HG02852 (cell line): Measurements from ENCODE around the gene TC2N.
A peak's percentile ranks its signal among the peaks of the same experiment; 100 is the strongest.
"Not testable (repeated sequence)": the region's sequence is repeated elsewhere in the genome, so short reads cannot be mapped to it uniquely, and the experiment has no call there.

Experiments used
- ATAC-seq: cut with Tn5 transposase; IDR thresholded peaks from one replicate; pipeline ENCODE4 v1.9.1; 2021; ENCODE audit warnings: mild to moderate bottlenecking, moderate library complexity; ENCODE audit not compliant: unreplicated experiment

Gene TC2N

DNA sequence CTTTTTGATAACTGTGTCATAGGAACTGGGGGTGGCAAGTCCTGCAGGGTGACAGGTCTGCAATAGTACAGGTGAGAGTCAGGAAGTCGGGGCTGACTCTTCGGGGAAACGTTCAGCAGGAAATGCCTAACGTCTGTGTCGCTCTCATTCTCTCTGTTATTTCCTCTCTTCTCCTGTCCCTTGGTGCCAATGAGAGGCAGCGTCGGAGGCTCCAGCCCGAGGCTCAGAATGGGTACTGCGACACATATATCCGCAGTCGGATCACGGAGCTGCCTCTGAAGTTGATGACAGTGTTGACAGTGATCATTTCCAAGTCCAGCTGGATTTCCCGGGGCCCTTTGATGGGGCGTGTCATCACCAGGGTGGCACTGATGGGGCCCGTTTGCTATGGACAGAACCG lies 2.7 kb upstream of the TC2N start:
- ATAC-seq = no peak

DNA sequence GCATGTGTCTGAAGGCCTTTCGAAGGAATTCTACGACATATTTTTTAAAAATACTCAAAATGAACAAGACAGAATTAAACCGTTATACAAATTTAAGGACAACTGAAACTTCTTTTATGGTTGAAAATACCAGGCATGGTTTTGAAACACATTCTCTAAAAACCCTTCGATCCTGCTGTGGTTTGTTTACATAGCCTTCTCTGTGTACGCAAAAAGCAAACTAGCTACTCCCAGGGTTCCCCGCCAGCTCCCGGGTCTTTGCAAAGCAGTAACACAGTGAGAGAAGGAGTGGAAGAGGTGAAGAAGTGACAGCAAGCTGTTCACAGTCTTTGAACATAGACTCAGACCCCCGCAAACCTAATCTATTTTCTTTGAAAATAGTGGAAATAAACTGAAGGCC lies 2.2 kb upstream of the TC2N start:
- no peak for ATAC-seq

DNA sequence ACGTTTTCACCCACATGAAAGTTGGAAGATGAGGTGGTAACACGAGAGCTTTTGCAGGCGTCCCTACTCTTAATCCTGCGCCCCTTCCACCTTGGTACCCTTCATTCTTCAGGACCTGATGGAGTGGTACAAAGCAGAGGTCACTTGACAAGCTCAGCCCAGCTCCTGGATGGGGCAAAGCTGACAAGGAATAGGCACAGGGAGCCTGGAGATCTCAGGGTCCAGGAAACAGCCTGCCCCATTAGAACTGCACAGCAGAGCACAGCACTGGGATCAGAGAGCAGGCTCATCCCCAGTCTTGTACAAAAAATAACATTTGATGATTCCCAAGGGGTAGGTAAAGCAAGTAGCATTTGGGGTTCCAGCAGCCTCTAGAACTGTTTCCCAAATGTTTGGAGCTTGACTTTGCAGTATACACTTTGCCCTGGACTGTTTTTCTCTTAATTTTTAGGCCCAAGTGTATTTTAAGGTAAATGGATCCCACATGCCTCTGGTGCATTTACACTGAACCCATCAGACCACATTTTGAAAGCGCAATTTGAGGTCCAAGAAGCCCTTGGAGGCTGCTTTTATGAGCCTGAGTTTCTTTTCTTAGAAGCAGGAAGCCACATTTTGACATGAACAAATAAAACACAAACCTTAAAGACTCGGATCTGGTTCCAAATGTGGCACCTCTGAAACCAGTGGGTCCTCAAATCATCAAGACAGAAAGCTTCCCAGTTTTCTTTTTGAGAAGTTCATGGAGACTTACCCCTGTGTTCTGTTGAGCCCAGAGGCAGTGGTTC lies 633 bp downstream of the TC2N start:
- no peak for ATAC-seq

DNA sequence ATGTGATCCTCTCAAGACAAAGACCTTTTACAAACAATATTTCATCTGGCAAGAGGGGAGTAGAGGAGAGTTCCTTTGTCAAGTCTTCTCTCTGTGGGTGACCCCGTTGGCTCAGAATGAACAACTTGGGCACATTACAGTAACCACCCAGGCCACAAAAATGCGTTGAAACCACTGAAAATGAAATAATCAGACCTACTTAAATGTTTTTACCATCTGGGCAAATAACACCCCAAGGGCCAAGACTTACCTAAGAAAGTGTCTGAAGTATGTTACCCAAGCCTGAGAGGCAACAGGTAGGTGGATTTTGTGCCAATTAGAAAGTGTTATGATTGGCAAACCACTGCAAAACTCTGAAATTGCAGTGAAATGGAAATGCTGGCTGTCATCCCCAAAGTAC lies 1.3 kb downstream of the TC2N start:
- ATAC-seq = no peak

DNA sequence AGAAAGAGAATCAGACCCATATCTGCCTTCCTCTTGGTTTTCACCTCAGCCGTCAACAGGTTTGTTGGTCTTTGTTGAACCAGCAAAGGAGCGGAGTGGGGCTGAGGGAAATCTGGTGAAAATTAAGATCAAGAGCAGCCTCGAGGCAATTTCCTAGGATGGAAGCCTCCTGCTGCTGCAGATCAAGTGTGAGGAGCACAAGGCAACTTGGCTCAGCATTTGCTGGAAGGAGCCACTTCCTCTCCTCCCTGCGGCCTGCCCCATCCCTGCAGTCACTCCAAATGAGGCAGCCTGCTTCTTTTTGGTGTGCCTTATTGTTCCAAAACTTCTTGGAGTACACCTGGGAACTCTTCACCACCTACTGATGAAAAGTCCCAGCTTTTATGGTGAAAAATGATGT lies 4.9 kb downstream of the TC2N start:
- ATAC-seq = no peak

DNA sequence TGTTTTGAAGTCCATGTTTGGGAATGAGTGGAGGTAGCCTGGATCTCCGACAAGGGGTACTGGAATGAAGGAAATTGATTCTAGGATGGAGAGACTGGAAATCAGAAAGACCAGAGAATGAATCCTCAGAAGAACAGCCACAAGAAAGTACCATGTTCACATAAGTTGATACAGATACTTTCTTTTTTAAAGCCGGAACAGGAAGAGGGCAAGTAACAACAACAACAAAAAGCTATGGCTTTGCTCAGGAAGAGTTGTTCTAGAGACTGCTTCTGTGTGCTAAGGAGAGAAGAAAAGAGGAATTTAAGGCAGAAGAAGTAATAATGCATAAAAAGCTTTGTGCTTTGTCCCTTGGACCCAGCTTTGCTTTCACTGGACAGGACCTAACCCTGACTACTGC lies 6.2 kb downstream of the TC2N start:
- no peak for ATAC-seq

DNA sequence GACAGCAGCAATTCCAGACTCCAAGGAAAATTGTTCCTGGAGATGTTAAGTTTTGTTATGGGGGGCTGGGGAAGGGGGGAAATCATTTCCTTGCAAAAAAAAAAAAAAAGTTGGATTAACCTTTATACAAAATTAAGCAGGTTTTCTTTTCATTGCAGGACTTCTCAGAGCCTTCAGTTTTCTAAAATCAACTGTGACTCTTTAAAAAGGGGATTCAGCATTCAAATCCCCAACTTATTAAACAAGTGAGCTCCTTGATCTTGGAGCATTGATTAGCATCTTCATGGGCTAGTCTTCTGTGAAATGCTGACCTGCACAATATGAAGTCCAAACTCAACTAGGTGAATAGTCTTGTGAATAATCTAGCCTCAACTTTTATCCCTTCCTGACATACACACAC lies 7.1 kb downstream of the TC2N start:
- ATAC-seq = no peak

DNA sequence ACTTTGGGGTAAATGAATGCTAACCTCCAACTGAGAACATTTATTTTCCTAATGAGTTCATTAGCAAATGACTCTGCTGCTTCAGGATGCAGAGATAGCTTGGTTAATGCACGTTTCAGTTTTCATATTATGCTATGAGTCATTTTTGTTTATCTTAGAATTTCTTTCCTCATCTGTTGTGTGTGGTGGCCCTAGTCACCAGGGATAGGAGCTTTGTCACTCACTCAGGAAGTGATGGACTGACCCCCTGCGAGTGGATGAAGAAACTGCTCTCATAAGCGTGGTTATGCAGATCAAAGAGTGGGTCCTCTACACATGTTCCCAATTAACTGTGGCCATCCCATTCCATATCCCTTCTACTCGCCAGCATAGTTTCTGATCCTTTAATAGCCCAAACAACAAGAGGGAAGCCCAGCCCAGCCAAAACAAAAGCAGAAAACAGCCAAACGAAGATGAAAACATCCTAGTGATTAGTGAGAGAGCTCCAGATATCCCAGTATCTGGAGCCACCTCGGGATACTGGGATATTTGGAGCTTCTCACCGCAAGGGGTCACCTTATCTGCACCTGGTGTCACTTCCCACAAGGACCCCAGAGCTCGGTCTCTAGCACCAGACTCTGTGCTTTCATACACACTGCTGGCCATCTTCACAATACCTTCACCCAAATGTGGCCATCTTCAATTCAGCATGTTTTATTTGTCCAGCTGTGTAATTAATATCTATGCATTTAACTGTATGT lies 8.6 kb downstream of the TC2N start:
- ATAC-seq = no peak

DNA sequence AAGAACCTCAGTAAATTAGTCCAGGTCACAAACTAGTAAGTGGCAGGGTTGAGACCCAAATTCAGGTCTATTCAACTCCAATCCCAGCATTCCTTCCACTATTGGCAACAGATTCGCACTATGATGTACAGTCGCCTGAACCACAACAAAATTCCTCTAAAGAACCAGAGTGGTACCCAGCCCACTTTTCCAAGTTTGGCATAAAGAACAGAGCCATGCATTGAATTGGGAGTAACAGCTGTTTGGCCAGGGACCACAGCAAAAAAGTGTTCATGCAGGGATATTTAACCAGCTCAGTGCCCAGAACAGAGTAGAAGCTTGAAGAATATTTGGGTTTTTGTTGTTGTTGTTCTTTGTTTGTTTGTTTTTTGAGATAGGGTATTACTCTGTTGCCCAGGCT lies 9.7 kb downstream of the TC2N start:
- no peak for ATAC-seq

DNA sequence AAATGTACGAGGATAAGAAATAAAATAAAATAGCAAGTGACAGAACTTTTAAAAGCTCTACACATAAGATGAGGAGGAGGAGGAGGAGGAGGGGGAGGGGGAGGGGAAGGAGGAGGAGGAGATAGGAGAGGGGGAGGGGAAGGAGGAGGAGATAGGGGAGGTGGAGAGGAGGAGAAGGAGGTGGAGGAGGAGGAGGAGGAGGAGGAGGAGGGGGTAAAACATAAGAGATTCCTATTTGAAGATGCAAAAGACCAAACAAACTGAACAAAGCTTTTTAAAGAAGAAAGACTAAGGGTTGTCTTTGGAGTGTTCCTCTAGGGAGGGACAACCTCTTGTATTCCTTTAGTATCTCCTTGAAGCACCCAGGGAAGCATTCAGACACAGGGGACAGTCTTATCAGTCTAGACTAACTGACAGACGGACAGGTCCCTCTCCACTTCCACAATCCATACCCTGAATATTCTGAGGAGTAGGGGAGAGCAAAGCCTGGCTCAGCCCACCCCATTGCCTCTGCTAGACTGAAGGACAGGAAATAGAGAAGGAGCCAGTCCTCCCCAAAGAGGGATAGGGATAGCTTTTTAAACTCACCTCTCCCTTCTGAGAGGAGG lies 12.9 kb downstream of the TC2N start:
- no peak for ATAC-seq

DNA sequence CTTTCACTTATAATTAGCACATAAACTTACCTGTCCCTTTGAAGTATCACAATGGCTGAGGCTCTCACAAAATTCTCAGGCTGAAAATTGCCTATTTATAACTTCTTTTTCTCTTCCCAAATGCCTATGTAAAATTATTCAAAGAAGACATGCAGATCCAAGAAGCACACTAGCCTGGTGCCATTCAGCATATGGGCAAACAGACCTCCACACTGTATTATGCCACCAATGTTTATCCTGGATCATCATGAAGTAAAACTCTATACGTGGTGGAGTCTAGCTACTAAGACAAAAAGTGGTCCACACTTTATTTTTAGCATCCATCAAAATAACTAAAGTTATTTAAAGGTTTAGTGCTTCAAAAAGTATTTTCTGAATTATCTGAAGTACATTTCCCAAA lies 15.8 kb downstream of the TC2N start:
- ATAC-seq = no peak

DNA sequence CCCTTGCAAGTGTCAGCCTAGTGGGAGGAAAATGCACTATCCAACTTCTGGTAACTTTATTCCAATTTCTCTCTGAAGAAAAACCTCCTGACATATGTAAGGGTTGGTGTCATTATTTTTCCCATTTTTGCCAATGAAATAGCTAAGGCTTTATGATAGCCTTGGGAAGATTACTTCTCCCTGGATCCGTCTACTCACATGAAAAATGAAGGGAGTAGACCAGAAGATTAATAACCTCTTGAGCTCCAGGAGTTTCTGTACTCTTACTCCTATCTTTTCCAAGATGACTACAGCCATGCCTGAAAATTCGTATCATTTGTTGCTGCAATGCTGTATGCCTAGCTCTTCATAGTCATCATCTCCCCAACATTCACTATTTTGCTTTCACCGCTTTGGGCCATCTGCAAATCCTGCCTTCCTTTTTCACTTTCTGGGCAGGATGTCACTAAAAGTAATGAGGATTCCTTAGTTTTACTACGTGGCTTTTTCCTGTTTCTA lies 18.8 kb downstream of the TC2N start:
- no peak for ATAC-seq

DNA sequence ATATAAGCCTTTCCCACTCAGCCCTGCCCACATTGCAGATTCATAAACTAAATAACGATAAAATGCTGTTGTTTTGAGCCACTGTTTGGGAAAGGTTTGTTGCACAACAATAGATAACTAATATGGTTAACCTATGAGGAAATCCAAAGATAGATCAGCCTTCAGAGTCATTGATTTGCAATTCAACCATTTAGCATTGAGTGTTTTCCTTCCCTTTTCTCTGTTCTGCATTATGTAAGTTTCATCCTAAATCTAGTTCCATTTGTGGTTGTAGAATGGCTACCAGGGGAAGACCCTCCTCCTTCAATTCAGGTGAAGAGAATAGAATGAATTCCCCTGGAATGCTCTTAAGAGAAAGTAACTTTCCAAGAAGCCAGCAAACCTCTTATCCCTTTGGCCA lies 19.6 kb downstream of the TC2N start:
- no peak for ATAC-seq

DNA sequence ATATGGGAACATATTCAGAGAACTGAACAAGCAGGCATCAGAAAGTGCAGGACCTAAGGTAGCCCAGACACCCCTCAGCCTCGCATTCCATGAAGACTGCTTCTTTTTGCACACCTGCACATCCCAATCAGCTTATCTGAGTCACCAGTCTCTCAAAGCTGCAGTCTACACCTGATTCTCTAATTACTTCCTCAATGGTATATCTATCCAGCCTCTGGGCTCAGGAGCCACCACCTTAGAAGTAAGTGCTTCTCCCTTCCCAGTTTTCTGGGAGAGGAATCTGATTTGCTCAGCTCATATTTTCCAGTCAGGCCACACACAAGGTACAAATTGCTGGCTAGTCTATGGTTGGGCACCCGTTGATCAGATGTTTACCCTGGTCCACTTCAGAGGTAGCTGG lies 21.7 kb downstream of the TC2N start:
- ATAC-seq = no peak

DNA sequence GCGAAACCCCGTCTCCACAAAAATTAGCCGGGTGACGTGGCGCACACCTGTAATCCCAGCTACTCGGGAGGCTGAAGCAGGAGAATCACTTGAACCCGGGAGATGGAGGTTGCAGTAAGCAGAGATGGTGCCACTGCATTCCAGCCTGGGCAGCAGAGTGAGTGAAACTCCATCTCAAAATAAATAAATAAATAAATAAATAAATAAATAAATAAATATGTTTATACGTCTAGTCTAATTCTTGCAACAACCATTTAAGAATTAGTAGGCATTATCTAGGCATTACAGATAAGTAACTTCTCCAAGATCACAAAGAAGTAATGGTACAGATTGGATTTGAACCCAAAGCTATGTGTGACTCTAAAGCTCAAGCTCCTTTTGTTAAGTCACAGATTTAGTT lies 22.3 kb downstream of the TC2N start:
- not testable (repeated sequence) for ATAC-seq

DNA sequence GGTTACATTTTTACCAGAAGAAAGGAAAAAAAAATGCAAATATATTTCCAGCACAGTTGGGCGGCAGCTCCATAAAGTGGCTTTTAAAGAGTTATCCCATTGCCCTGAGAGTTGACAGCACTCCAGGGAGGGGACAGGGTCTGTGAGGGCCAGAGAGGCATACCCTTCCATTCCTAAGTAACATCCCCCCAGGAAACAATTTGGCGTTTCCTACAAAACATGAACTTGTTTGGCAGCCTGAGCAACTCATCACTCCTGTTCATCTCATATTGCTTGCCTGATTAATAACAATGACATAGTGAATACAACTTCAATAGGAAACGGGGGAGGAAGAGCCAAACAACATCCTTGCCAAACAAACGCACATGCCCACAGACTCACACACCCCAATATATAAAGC lies 23.3 kb downstream of the TC2N start:
- ATAC-seq = no peak

DNA sequence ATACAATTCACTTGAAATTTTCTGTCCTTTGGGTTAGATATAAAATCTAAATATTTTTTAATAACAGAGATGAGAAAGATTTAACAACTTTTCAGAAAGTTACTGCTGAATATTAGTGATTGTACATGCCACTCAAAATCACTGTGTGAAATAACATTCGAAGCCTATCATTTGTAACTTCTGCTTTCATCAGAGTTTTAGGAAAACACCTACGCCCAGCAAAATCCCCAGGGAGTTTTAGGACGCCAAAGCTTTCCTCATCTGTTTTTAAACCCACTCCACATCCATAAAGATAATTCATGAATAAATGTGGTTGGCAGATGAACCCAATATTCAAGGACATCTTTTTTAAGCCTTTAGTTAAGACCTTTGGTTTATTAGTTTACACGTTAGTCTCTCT lies 23.9 kb downstream of the TC2N start:
- no peak for ATAC-seq

DNA sequence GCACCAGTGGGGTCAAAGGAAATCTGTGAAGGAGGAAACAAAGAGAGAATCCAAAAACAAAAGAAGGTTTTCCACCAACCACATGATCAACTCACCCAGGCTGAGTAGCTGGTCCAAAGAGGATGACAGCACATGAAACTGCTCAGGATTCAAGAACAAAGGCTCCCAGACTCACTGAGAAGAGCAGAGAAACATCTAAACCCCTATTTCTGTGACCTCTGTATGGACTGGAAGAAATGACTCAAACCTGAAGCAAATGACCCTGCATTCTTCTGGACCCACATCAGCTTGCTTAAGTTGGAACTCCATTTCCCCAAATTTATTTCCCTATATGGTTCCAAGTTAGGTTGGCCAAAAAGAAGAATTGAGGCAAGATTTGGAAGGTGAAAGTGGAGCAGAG lies 26.3 kb downstream of the TC2N start:
- no peak for ATAC-seq

DNA sequence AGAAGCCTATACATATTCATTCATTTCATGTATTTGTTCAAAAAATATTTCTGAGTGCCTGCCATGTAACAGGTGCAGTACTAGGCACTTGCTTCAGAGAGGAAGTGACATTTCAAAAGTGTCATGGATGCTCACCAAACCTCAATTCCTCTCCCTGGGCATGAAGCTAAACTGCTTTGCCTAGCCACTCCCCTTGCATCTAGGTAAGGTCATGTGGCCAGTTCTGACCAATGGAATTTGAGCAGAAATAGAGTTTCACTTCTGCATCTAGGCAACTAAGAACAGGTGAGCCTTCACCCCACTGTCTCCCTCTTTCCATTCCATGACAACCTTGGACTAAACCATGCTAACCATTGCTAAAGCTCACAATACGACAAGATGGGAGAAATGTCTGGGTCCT lies 27.6 kb downstream of the TC2N start:
- no peak for ATAC-seq

DNA sequence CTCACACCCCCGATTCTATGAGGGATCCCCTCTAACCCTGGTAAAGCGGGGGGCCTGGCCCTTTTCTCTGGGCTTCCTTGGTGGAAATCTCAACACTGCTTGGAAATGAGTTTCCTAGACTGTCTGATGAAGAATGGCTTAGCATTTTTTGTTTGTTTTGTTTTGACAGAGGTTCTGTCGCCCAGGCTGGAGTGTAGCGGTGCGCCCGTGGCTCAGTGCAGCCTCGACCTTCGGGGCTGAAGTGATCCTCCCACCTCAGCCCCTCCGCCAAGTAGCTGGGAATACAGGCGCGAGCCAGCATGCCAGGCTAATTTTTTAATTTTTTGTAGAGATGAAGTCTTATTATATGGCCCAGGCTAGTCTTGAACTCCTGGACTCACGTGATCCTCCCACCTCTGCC lies 30.3 kb downstream of the TC2N start:
- ATAC-seq = no peak

DNA sequence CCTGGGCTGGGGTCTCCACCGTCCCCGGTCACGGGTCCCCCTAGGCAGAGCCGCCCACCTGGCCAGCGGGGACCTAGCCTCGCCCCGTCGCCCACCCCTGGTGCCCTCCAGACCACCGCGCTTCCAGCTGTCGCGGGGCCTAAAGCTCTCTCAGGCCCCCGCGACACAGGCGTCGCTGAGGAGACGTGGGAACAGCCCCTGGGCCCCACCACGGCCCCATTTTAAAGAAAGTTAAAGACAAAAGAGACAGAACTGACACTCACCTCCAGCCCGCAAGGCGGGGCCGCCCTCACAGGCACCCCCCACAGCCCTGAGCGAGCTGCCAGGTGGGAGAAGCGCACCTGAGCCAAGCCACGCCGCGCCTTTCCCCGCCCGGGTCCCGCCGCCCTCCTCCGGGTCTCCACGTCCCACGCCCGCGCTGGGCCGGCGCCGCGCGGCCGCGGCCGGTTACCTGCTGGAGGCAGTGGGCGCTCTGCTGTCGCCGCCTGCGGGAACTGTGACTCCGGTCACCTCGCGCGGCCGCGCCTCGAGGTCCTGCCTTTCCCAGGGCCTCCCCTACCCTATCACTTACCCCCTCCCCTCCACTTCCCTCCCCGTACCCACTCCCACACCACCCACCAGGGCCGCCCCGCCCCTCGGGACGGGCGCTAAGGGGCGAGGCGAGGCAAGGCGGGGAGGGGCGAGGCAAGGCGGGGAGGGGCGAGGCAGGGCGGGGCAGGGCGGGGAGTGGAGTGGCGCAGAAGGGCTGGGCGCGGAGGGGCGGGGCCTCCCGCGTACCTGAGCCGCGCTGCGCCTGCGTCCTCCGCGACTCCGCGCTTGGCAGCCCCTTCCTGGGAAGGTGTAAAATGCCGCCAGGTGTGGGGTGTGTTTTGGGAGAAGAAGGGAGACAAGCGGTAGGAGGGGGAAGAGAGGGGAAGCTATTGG lies 31.2 kb downstream of the TC2N start:
- peak; percentile 70 for ATAC-seq
